ENCODE measurements around the gene CD300A.
A peak's percentile ranks its signal among the peaks of the same experiment; 100 is the strongest.

Gene CD300A

DNA sequence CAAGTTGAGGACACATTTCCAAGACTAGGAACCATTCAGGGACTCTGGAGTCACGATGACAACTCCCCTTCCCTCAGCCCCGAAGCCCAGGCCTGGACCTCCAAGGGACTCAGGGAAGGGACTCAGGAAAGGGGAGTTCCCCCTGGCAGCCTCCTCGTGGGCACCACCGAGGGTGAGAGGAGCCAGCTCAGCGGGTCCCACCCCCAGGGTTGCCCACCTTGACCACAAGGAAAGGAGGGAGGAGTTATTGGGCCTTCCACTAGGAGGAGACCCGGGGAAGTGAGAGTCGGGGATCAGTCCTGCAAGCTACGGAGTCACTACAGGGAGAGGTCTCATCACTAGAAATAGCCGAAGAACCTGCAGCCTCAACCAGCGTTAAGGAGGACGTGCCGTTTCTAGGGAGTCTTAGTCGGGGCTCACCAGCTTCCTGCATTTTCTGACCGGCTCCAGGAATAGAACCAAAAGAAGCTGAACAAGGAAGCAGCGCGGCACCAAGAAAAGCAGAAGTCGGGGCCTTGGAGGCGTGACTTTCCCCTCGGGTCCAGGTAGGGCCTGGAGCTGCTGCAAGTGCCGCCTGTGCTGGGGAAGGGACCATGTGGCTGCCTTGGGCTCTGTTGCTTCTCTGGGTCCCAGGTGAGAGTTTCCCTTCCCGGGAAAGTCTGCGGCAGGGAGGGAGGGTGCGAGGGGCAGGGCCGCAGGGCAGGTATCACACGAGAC is at the start of gene CD300A:
Gene CD300A, plus strand, starts transcription at position 524 of the 717 bp plus-strand sequence. Its CDS starts 70 bp downstream, at position 594.
- DNase-seq, result no peak

DNA sequence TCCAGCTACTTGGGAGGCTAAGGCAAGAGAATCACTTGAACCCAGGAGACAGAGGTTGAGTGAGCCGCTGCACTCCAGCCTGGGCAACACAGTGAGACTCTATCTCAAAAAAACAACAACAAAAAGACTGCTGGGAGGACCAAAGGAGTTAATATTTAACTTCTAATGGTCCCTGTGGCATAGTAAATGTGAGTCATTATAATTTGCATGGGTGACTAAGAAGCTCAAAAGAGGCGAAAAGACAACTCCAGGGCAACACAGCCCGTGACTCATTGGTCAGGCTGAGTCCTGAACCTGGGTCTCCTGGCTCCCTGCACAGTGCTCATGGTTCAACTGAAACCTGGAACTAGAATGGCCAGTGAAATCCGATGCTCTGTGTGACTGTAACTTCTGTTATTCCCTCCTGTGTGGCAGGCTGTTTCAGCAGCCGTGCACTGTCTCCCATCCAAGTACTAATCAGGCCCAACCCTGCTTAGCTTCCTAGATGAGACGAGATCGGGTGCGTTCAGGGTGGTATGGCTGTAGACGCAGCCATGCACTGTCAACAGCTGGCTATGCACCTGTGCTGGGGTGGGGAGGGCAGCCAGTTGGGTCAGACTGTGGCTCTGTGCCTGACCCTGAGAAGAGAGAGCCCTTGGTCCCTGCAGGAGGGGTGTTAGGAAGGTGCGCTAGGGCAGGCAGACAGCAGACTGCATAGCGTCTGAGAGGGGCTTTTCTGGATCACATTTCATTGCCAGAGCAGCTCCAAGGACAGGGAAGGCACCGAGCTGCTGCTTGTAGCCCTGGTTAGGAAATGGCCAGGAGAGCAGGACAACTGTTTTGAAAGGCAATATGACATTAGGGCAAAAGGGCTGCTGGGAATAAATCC is 49.0 kb upstream of the CD300A start:
- DNase-seq, result peak; percentile 93

DNA sequence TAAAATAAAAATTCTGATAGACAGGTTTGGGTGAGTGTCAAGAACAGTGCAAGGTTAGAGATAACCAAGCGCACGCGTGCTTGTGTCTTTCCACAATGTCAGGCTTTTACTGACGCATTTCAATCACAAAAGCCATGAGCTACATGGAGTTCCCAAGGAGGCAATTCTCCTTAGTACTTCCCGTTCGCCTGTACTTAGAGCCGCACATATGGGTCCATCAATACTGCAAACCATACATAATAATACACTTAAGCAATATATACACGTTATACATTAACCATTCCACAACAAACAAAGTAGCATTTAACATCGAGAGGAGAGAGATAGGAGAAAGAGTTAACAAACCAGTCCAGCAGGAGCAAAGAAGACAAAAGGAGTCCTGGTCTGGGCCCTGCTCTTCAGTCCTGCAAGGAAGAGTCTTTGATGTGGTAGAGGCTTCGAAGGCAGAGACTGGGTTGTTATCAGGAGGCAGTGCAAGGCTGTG is 46.5 kb upstream of the CD300A start:
- no peak for DNase-seq

DNA sequence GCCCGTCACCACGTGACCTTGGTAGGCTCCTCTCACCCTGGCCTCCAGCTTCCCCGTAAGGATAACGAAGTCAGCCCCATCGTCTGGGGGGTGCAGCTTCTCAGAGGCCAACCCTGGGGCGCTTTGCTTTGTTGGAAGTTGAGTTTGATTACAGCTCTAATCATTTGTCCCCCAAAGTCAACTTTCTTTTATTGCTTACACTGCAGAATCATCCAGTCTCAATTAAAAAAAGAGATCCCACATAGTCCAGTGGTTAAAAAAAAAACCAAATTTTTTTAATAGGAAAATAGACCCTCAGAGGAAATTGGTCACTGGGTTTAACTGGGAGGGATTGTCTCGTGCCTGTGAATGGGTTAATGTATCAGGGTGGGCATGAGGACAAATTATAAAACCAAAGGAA is 42.3 kb upstream of the CD300A start:
- DNase-seq, result no peak

DNA sequence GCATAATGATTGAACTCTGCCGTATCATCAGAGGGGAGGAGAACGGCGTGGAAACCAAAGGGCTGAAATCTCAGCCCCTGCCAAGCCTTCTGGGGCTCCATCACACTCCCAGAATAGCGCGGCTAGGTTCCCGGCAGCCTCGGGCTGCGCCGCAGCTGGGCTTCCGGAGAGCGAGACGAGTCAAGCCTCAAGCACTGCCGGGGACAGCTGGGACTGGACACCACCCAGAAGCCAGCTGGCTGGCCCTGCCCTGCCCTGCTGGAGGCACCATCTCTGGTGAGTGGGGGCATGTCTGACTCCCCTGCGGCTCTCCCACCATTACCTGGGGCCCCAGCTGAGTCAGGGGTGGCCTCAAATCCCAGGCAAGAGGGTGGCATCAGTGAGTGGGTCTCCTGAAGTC is 41.8 kb upstream of the CD300A start:
- DNase-seq, result no peak

DNA sequence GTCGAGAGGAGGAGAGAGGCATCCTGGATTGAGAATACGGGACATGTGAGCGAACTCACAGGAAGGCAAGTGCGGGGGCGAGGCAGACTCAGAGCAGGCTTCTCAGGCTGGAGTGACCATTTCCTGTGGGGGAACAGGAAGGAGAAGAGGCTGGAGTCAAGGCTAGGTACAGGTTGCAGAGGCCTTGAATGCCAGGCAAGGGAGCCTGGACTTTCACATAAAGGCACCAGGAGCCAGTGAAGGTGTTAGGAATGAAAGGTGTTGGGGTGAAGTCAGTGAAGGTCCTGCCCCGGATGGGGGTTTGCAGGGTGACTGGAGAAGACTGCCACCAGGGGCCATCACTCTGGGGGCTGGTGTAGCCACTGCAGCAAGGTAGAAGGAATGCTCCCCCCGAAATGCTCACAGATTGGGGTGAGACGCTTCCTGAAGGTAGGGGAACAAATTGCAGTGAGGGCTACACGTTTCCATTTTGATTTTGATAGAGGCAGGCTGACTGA is 39.8 kb upstream of the CD300A start:
- no peak for DNase-seq

DNA sequence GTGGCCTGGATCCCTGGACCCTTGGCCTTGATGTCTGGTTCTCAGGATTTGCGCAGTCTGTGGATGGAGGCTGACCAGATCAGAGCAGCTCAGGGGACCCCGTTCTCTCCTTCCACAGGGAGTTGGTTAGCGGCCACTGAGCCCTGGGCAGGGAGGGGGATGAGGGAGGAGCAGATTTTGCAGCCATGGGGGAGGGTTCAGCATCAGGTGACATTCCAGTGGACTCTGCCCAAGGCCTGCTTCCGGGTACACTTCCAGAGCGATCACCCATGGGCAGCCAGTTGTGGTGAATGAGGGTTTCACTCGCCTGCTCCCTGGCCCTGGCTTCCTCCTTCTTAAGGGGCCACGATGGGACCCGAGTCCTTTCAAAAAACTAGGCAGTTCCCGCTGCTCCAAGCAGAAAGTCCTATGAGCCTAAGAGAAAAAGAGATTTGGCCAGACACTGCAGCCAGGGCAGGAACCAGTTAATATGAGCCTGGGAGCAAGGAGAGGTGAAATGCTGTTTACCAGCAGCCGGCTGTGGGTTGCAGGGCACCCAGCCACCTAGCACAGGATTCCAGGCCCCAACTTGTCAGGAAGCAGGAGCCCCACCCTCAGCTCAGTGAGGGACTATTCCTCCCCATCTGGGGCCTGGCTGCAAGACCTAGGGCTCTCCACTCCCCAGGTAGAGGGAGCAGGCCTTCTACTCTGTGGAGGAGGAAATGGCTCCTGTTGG is 39.2 kb upstream of the CD300A start:
- no peak for DNase-seq

DNA sequence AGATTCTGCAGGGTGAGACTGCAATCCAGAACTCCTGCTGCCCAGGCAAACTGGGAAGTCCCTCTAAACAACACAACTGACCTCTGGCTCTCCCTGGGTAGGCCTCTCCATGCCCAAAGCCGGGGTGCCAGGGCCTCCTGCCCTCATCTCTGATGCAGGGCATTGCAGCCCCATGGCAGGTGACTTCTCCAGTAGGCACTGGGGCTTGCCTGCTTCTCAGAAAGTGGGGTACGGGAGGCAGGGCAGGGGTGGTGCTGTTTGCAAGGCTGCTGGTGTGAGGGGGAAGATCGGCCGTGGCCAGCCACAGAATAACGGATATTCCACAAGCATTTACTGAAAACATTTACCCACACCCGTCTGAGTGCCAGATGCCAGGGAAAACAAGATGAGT is 38.7 kb upstream of the CD300A start:
- no peak for DNase-seq

DNA sequence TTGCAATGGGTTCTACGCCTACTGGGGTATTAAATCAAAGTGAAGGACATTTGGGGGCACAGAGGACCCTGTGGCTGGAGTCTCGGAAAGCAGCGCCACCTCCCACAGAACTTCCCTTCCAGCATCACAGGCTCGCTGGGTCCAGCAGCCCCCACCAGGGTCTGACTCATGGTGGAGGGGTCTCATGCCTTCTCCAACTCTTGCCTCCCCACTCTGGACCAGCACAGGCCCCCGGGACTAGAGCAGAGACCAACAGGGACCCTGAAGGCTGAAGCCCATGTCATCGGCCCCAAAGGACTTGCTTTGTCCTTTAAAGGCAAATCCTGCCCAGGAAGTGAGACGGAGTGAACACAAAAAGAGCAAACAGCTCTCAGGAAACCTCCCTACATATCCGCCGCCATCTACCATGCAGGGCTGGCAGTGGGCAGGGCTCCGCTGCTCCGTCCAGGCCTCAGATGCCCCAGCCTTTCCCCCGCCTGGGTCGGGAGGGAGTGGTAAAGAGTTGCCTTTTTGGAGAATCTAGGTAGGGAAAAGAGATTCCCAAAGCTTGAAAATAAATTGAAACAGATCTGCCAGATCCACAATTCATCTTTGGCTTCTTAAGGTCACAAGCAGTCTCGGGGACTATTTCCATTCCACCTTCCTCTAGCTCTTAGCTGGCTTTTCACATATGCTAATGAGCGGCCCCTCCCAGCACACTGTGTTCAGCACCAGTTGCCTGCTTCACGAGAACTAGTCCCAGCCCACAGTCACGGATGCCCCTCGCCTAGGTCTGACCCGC is 36.6 kb upstream of the CD300A start:
- no peak for DNase-seq

DNA sequence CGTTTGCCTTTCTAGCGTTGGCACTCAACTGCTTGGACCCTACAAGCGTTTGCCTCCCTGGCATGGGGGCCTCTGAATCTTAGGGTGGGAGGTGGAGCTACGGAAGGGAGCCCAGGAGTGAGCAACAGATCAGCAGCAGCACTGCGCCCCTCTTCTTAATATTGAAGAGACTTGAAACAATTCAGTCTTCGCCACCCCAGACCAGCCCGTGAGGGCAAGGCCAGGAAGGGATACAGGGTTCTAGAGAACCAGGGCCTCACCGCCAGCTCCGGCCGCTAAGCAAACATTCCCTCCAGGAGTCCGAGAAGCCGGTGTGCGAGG is 36.1 kb upstream of the CD300A start:
- no peak for DNase-seq

DNA sequence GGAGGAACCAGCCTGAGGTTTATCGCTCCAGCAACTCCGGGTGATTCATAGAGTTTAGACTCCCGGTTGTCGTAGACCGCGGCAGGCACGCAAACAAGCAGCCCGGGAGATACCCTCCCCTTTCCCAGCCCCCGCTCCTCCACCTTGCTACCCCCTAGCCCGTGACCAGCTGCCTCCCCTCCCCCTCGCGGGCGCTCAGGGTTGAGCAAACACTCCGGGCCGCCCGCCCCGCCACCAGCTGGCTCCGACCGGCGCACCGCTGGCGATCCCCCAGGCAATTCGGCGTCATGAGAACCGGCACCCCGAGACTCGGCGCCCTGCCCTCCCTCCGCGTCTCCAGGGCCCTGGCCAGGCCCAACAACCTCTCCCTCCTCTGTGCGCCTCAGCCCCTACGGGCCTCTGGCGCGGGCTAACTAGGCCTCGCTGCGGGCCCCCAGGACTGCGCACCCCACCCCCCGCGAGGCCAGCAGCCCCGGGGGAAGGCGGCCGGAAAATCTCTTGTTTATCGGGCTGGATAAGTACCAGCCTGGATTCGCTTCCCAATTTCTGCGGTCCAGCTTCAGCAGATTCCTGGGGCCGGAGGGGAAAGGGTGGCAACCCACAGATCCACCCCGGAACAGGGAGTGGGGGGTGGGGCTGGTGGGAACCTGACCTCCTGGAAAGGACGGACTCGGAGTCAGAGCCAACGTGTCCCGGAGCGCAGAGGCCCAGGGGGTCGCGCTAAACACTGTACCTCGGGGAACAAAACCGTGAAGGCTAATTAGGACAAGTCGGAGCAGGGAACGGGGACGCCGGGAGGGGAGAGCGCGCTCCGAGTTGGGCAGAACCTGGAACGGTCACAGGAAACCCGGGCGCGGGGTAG is 35.5 kb upstream of the CD300A start:
- DNase-seq, result peak; percentile 62

DNA sequence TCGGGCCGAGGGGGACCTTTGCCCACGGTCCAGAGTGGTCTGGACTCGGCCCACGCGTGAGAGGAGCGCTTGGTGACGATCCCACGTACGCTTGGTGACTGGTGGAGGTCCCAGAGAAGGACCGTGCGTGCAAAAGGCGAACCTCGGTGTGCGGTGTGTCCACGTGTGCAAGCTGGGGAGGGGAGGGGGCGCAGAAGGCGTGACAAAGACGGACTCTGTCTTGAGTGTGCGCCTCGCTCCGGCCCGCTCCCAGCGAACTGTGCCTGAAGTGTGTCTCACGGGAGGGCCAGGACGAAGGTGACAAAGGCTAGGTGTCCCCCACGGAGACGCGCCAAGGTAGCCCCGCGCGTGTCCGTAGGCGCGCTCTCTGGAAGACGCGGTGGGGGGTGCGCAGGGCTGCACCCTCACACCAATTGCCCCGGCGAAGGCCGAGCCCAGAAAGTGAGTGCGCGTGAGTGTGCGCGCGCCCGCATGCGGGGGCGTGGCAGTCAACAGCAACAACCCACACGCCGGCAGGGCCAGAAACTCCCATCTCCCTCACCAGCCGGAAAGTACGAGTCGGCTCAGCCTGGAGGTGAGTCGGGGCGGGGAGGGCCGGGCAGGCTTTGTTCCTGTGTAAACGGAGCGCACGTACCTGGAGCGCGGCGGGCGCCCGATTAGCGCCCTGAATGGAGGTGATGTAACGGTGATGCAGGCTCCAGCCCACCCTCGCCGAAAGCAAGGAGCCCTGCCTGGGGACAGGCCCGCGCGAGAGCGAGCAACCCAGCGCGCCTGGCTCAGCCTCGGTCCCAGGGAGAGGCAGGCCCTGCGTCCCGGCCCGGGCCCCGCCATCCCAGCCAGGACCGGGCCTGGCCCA is 34.6 kb upstream of the CD300A start, which contains the start of gene GPRC5C:
Gene GPRC5C, plus strand, starts transcription at position 521 of the 856 bp plus-strand sequence. CDS start 7,689 bp downstream, outside the sequence.
- DNase-seq, result no peak

DNA sequence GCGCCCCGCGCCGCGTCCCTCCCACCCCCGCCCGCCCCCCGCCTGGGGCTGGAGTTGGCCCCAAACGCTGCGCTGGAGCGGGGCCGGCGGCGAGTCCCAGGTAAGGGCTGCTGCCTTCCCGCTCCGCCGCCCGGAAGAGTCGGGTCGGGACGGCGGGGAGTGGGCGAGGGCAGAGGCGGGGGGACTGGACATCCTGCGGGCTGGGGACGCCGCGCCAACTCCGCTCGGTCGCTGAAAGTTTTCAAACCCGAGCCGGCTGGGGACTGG is 34.1 kb upstream of the CD300A start:
- DNase-seq, result no peak

DNA sequence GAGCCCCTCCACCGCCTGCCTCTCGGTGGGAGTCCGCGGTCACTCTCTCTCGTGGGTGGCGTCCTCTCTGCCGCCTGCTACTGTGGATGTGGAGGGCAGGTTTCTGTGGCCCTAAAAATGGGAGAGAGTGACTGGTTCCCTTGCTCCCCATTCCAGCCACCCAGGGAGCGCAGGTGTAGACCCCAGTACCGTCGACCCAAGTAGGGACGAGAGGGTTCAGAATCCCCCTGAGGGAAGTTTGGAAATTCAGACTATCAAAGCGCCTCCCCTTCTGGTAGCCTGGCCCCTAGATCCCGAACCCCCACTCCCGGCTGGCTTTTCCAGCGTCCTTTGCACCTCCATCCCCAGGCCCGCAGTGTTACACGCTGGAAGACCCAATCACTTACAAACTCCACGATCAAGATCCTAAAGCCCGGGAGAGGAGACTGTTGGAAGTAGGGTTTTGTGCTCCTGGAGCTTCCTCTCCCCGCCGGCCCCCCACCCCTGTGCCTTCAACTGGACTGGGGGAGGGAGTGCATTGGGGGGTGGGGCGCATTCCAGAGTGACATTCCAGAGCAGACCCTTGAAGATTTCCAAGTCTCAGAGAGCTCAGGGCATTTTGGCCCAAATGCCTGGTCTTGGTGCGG is 33.6 kb upstream of the CD300A start:
- DNase-seq, result no peak

DNA sequence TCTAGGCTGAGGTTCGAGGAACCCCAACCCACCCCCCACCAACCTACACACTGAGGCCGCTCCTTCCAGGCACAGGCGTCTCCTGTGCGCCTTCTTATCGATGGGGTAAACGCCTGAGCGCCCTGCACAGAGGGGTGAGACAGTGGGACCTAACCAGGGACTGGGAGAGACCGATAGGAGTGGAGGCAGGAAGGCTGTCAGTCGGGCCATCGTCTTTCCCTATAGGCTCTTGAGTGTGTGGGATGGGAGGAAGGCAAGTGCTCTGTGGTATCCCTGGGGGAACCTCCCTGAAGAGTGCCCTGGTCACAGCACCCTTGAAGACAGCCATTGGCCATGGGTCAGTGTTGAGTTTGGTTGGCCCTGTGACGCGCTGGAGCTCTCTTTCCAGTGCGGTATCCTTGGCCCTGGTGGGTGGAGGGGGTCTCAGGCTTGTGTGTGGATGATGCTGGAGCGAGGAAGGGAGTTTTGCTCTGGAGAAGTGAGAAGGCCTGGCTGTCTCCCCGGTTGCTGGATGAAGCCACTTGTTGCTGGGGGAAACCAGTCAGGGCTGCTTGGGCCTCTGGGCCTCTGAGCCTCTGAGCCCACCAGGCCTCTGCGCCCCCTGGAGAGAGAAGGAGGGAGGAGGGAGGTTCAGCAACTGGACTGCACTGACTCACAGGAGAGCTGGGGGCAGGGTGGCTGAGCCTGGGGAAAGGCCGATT is 32.9 kb upstream of the CD300A start:
- no peak for DNase-seq

DNA sequence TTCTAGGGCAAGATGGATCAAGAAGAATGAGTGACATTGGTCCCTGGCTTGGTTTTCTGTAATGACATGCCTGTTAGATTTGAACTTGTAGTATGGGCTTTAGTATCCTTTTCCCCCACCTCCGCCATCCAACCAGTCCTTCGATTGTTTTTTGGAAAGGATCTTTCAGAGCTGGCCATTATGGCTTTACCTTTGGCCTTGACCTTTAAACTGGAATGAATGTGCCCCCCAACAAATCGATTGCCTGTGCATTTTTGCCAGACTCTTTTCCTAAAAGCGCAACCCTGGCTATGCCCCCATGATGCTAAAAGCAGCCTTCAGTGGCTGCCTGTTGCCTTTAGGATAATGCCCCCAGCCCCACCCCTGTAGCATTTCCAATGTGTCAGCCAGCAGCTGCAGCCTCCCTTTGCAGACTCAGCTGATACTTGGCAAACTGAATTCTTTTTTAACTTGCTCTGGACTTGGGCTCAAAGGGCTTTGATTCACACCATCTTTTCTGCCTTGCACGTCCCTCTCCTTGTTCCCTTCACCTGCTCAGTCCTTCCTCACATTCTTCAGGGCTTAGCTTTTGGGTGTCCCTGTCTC is 30.6 kb upstream of the CD300A start:
- DNase-seq, result no peak

DNA sequence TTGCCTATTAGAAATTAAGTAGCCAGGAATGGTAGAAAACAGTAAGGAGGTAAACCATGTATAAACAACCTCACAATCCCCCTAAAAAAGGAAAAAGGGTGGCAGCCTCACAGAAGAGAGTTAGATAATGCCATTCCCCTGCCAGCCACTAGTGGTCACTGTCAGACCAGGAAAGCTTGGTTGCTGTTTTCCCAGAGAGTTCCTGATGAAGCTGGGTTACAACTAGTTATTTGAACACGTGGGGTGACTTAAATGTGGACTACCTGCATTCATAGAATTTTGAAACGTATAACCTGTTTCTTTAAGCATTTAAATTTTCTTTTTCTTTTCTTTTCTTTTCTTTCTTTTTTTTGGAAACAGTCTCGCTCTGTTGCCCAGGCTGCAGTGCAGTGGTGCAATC is 28.7 kb upstream of the CD300A start:
- no peak for DNase-seq

DNA sequence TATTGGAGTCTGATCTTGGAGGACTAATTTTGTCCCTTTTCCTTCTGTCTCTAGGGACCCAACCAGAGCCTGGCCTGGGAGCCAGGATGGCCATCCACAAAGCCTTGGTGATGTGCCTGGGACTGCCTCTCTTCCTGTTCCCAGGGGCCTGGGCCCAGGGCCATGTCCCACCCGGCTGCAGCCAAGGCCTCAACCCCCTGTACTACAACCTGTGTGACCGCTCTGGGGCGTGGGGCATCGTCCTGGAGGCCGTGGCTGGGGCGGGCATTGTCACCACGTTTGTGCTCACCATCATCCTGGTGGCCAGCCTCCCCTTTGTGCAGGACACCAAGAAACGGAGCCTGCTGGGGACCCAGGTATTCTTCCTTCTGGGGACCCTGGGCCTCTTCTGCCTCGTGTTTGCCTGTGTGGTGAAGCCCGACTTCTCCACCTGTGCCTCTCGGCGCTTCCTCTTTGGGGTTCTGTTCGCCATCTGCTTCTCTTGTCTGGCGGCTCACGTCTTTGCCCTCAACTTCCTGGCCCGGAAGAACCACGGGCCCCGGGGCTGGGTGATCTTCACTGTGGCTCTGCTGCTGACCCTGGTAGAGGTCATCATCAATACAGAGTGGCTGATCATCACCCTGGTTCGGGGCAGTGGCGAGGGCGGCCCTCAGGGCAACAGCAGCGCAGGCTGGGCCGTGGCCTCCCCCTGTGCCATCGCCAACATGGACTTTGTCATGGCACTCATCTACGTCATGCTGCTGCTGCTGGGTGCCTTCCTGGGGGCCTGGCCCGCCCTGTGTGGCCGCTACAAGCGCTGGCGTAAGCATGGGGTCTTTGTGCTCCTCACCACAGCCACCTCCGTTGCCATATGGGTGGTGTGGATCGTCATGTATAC is 26.5 kb upstream of the CD300A start:
- DNase-seq, result no peak

Data from NCI-H524 treated with DMSO at 0.1 percent for 48 hours (cell line).